Glutamatergic neuron (in vitro differentiated cells): ENCODE results near the gene ACSL6. TPM values are rescaled to one million over a fixed set of nuclear protein-coding genes. Genes with fewer than 3 reads are reported as not detected.

Experiments used
- DNase-seq: peaks from one replicate; pipeline ENCODE4 v3.0.0; 2022
- H3K27ac Mint-ChIP-seq: one replicate; pipeline ENCODE4 v1.8.0; 2020; ENCODE audit warnings: mild to moderate bottlenecking, mixed read lengths, inconsistent platforms; ENCODE audit not compliant: unreplicated experiment
- H3K27me3 Mint-ChIP-seq: one replicate; pipeline ENCODE4 v1.8.0; 2020; ENCODE audit warnings: mild to moderate bottlenecking, moderate library complexity, mixed read lengths, inconsistent platforms; ENCODE audit not compliant: unreplicated experiment
- H3K36me3 Mint-ChIP-seq: one replicate; pipeline ENCODE4 v1.8.0; 2020; ENCODE audit warnings: mild to moderate bottlenecking, mixed read lengths, inconsistent platforms; ENCODE audit not compliant: unreplicated experiment
- H3K4me1 Mint-ChIP-seq: one replicate; pipeline ENCODE4 v1.8.0; 2020; ENCODE audit warnings: mild to moderate bottlenecking, low read depth, mixed read lengths, inconsistent platforms; ENCODE audit not compliant: unreplicated experiment
- H3K4me3 Mint-ChIP-seq: one replicate; pipeline ENCODE4 v1.8.0; 2020; ENCODE audit warnings: mild to moderate bottlenecking, mixed read lengths, inconsistent platforms; ENCODE audit not compliant: unreplicated experiment
- H3K9me3 Mint-ChIP-seq: one replicate; pipeline ENCODE4 v1.8.0; 2020; ENCODE audit warnings: mild to moderate bottlenecking, moderate library complexity, mixed read lengths, inconsistent platforms; ENCODE audit not compliant: unreplicated experiment
- CTCF ChIP-seq: fragments of 200-600 bp; sonication (generic); IDR thresholded peaks from one replicate; pipeline ENCODE4 v1.5.0; 2021; ENCODE audit not compliant: partially characterized antibody, unreplicated experiment
- total RNA-seq: library from RNA; stranded (reverse); fragmentation: NEBNext Ultra II Directional; extraction: Animal tissue kit (Norgen Biotek cat#: 25700); gene quantifications from one replicate; pipeline ENCODE4 v1.2.1, GENCODE V29; 2021; ENCODE audit not compliant: unreplicated experiment

Gene ACSL6
- total RNA-seq, 1 donor from 2014 or later: 8.1 TPM

GRCh38 chr5:132013711-132014110 is 2.3 kb upstream of the ACSL6 start:
- TF ChIP-seq CTCF: no peak
- no peak overlapping the region for H3K27ac Mint-ChIP-seq

GRCh38 chr5:132013006-132013689 is 1.7 kb upstream of the ACSL6 start:
- Mint-ChIP-seq H3K9me3 (peaks cover 3% of the 10 kb centered on the region), H3K27ac (no peak overlapping the region), H3K36me3 (no peaks in the 10 kb centered on the region), H3K4me3 (no peak overlapping the region), H3K27me3 (peaks cover 18% of the 10 kb centered on the region), H3K4me1 (peaks cover 23% of the 10 kb centered on the region)
- no peak for TF ChIP-seq CTCF
- DNase-seq: peak; percentile 29

More at GRCh38 chr5:132013711-132014110, 2.3 kb upstream of the ACSL6 start:
- Mint-ChIP-seq H3K4me3 (no peak overlapping the region), H3K27me3 (peaks cover 15% of the 10 kb centered on the region), H3K4me1 (peaks cover 19% of the 10 kb centered on the region), H3K9me3 (peaks cover 3% of the 10 kb centered on the region), H3K36me3 (no peaks in the 10 kb centered on the region)
- peak; percentile 7 for DNase-seq

GRCh38 chr5:132012371-132013005 is 1.0 kb upstream of the ACSL6 start:
- no peaks in the 10 kb centered on the region for H3K36me3 Mint-ChIP-seq
- peak; percentile 13 for DNase-seq

GRCh38 chr5:132010989-132011621 is 353 bp downstream of the ACSL6 start:
- H3K27me3 Mint-ChIP-seq: peaks cover 18% of the 10 kb centered on the region
- peak overlapping the region; percentile 90 for H3K4me3 Mint-ChIP-seq
- H3K4me1 Mint-ChIP-seq: peaks cover 15% of the 10 kb centered on the region
- no peak for TF ChIP-seq CTCF
- DNase-seq: no peak
- H3K27ac Mint-ChIP-seq: no peak overlapping the region
- no peaks in the 10 kb centered on the region for H3K36me3 Mint-ChIP-seq
- H3K9me3 Mint-ChIP-seq: peaks cover 3% of the 10 kb centered on the region

More at GRCh38 chr5:132012371-132013005, 1.0 kb upstream of the ACSL6 start:
- Mint-ChIP-seq H3K27ac (no peak overlapping the region), H3K4me3 (peak overlapping the region; percentile 52), H3K4me1 (peaks cover 23% of the 10 kb centered on the region), H3K9me3 (peaks cover 3% of the 10 kb centered on the region), H3K27me3 (peaks cover 18% of the 10 kb centered on the region)
- TF ChIP-seq CTCF: no peak

GRCh38 chr5:132010645-132010988 is 841 bp downstream of the ACSL6 start:
- peak; percentile 7 for DNase-seq
- H3K27ac Mint-ChIP-seq: no peak overlapping the region
- peaks cover 3% of the 10 kb centered on the region for H3K9me3 Mint-ChIP-seq
- peaks cover 18% of the 10 kb centered on the region for H3K27me3 Mint-ChIP-seq
- H3K36me3 Mint-ChIP-seq: no peaks in the 10 kb centered on the region
- peak overlapping the region; percentile 90 for H3K4me3 Mint-ChIP-seq
- H3K4me1 Mint-ChIP-seq: peaks cover 17% of the 10 kb centered on the region
- no peak for TF ChIP-seq CTCF
